HG02884 (cell line): ENCODE measurements around the gene PTPRCAP.
A peak's percentile ranks its signal among the peaks of the same experiment; 100 is the strongest.

Experiments used
- ATAC-seq: cut with Tn5 transposase; IDR thresholded peaks from one replicate; pipeline ENCODE4 v1.9.1; 2021; ENCODE audit warnings: mild to moderate bottlenecking, moderate library complexity; ENCODE audit not compliant: unreplicated experiment

PTPRCAP gene

GRCh38 chr11:67398661-67399563 lies 38.6 kb downstream of the PTPRCAP start:
- ATAC-seq: no peak

DNA sequence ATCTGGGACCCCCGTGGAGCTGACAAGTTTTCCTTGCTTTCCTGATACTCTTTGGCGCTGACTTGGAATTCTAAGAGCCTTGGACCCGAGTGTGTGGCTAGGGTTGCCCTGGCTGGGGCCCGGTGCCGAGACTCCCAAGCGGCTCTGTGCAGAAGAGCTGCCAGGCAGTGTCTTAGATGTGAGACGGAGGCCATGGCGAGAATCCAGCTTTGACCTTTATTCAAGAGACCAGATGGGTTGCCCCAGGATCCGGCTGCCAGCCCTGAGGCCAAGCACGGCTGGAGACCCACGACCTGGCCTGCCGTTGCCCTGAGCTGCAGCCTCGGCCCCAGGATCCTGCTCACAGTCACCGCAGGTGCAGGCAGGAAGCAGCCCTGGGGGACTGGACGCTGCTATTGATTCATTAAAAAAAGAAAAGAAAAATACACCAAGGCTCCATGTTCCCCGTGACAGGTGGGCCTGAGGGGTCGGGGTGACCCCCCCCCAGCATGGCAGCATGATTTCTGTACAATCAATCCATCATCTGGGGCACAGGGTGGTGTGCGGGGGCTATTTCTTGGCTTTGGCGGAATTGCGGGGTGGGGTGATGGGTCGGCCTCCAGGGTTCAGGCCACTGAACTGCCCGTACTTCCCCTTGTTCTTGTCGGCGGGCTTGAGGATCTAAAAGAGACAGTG lies 39.4 kb downstream of the PTPRCAP start:
- no peak for ATAC-seq

DNA sequence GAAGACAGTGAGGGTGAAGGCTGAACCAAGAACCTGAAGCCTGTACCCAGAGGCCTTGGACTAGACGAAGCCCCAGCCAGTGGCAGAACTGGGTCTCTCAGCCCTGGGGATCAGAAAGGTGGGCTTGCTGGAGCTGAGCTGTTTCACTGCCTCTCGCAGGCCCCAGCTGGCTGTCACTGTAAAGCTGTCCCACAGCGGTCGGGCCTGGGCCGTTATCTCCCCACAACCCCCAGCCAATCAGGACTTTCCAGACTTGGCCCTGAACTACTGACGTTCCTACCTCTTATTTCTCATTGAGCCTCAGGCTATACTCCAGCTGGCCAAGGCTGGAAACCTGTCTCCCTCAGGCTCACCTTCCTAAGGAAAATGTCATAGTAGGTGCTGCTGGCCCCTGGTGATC lies 39.9 kb downstream of the PTPRCAP start:
- ATAC-seq: no peak

- ATAC-seq: no peak
Measured at GRCh38 chr11:67396587-67397389, 40.7 kb downstream of the PTPRCAP start.

DNA sequence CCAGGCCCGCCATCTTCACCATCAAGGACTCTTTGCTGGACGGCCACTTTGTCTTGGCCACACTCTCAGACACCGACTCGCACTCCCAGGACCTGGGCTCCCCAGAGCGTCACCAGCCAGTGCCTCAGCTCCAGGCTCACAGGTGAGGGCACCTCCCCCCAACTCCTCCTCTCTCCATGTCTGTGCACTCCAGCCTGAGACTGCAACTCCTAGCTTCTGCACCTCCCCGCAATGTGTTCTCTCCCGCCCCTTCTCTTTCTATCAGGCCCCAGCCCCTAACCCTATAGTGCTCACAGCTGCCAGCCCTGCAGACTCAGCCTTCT lies 41.3 kb downstream of the PTPRCAP start:
- ATAC-seq: no peak

- ATAC-seq: no peak
Measured at GRCh38 chr11:67395555-67396258, 41.8 kb downstream of the PTPRCAP start.

- no peak for ATAC-seq
Measured at GRCh38 chr11:67393990-67394389, 43.5 kb downstream of the PTPRCAP start.

DNA sequence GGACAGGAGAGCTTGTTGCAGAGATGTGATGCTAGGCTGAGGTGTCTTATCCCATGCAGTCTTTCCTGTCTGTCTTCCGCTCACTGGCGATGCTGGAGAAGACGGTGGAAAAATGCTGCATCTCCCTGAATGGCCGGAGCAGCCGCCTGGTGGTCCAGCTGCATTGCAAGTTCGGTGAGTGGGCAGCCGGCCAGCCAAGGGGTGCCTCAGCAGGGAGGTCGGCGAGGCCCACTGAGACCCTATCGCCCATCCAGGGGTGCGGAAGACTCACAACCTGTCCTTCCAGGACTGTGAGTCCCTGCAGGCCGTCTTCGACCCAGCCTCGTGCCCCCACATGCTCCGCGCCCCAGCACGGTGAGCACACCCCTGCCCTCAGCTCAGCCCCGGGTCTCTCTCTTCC lies 44.0 kb downstream of the PTPRCAP start:
- no peak for ATAC-seq

GRCh38 chr11:67392183-67392715 lies 45.2 kb downstream of the PTPRCAP start:
- ATAC-seq: no peak

GRCh38 chr11:67391304-67392182 lies 45.9 kb downstream of the PTPRCAP start, which contains the start of gene RAD9A:
Gene RAD9A, plus strand, starts transcription at chr11:67391986. Its CDS starts 59 bp downstream, at chr11:67392045.
- ATAC-seq: peak; percentile 56

- ATAC-seq: no peak
Measured at GRCh38 chr11:67390947-67391303, 46.6 kb downstream of the PTPRCAP start.

DNA sequence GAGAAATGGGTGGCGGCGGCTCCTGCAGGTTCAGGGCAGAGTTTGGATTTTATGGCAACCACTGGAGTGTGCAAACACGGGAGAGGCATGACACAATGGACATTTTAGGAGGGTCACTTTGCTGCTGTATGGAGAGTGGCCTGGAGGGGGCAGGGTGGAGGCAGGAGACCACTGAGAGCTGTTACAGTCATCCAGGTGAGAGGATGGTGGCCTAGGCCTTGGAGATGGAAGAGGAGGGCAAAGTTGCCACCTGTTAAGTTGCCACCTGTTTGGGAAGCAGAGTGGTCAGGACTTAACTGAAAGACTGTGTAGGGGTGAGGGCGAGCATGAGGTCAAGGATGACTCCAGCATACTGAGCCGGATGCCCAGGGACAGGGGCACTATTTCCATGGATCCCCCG lies 48.0 kb downstream of the PTPRCAP start:
- ATAC-seq: no peak

DNA sequence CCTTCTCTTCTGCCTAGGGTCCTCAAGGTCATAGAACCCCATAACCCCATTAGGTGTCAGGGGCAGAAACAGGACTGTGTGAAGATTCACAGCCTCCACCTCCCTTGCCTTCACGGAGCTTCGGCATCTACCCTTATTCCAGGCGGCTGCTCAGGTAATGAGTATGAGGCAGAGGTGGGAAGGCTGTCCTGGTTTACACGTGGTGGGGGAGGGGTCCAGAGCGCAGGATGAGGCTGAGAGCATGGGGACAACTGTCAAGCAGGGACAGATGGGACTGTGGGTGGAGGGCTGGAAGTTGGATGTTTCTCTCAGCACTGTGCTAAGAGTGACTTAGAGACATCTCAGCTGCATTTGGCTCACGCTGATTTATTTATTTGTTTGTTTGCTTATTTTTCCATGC lies 50.0 kb downstream of the PTPRCAP start:
- no peak for ATAC-seq

GRCh38 chr11:67387069-67387468 lies 50.4 kb downstream of the PTPRCAP start:
- ATAC-seq: no peak
